NT2/D1 (cell line): ENCODE measurements around the gene HSF2.

Experiments used
- SUZ12 ChIP-seq: IDR thresholded peaks from 2 replicates; pipeline ENCODE4 v1.6.1; 2011; ENCODE audit not compliant: insufficient read length, insufficient read depth; ENCODE audit errors: extremely low read depth
- YY1 ChIP-seq: IDR thresholded peaks from 2 replicates; pipeline ENCODE4 v1.6.1; 2011; ENCODE audit not compliant: insufficient read length, insufficient read depth
- ZNF274 ChIP-seq: IDR thresholded peaks from 2 replicates; pipeline ENCODE4 v1.6.1; 2011; ENCODE audit warnings: mild to moderate bottlenecking, low read depth, low read length

DNA sequence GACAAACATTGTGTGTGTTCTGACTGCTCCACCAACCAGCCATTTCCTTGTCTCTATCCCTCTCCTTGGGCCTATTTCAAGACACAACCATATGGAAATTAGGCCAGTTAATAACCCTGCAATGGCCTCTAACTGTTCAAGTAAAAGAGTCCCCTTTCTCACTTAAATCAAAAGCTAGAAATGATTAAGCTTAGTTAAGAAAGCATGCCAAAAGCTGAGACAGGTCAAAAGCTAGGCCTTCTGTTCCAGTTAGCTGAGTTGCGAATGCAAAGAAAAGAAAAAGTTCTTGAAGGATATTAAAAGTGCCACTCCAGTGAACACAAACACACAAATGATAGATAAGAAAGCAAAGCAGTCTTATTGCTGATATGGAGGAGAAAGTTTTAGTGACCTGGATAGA, 49.6 kb downstream of the HSF2 start:
- TF ChIP-seq ZNF274 (no peak), SUZ12 (no peak), YY1 (no peak)
